GM19043 (cell line): Measurements from ENCODE around the gene IER5.
"Not testable (repeated sequence)": the region's sequence is repeated elsewhere in the genome, so short reads cannot be mapped to it uniquely, and the experiment has no call there.

Experiments used
- ATAC-seq: cut with Tn5 transposase; IDR thresholded peaks from one replicate; pipeline ENCODE4 v1.9.1; 2021; ENCODE audit warnings: low read depth; ENCODE audit not compliant: unreplicated experiment

The IER5 gene

GRCh38 chr1:181088079-181089016 lies at the start of gene IER5:
Gene IER5 (plus strand): TSS chr1:181088700. CDS start chr1:181088903, 203 bp downstream.
- peak; percentile 65 for ATAC-seq

- no peak for ATAC-seq
Measured at GRCh38 chr1:181040284-181040865, 48.1 kb upstream of the IER5 start.

- ATAC-seq = no peak
Measured at GRCh38 chr1:181043025-181043888, 45.2 kb upstream of the IER5 start.

- ATAC-seq = peak; percentile 80
Measured at GRCh38 chr1:181044449-181044966, 44.0 kb upstream of the IER5 start.

- not testable (repeated sequence) for ATAC-seq
Measured at GRCh38 chr1:181045946-181046345, 42.6 kb upstream of the IER5 start.

- ATAC-seq = no peak
Measured at GRCh38 chr1:181049378-181049777, 39.1 kb upstream of the IER5 start.

- ATAC-seq = no peak
Measured at GRCh38 chr1:181050922-181051321, 37.6 kb upstream of the IER5 start.

- ATAC-seq = no peak
Measured at GRCh38 chr1:181056560-181056959, 31.9 kb upstream of the IER5 start.

- ATAC-seq = no peak
Measured at GRCh38 chr1:181057079-181057478, 31.4 kb upstream of the IER5 start.

- ATAC-seq = no peak
Measured at GRCh38 chr1:181059435-181059834, 29.1 kb upstream of the IER5 start.

- no peak for ATAC-seq
Measured at GRCh38 chr1:181060066-181060465, 28.4 kb upstream of the IER5 start.

- ATAC-seq = not testable (repeated sequence)
Measured at GRCh38 chr1:181060947-181061346, 27.6 kb upstream of the IER5 start.

- ATAC-seq = no peak
Measured at GRCh38 chr1:181061487-181061886, 27.0 kb upstream of the IER5 start.

- peak; percentile 71 for ATAC-seq
Measured at GRCh38 chr1:181061891-181062835, 26.3 kb upstream of the IER5 start.

GRCh38 chr1:181062836-181063428 lies 25.6 kb upstream of the IER5 start:
- ATAC-seq = peak; percentile 65

GRCh38 chr1:181064011-181064623 lies 24.4 kb upstream of the IER5 start:
- no peak for ATAC-seq

GRCh38 chr1:181064702-181065101 lies 23.8 kb upstream of the IER5 start:
- ATAC-seq = no peak

- ATAC-seq = no peak
Measured at GRCh38 chr1:181073638-181074037, 14.9 kb upstream of the IER5 start.
